Gastroesophageal sphincter (tissue), 3 donors: ENCODE data around the gene CUBN.

Source experiments
- CTCF ChIP-seq, 4 experiments: fragments of 200-600 bp in 2 of 4; fragments of 450-650 bp in 2 of 4; sonication (generic) in 1 of 4; IDR thresholded peaks; one replicate each; pipeline ENCODE4 v1.5.1; 2017 to 2019; ENCODE audit warnings: antibody characterized with exemption in 4 of 4, mild to moderate bottlenecking in 2 of 4, moderate library complexity in 2 of 4
- POLR2A ChIP-seq, 2 donors: fragments of 450-650 bp; IDR thresholded peaks; one replicate each; pipeline ENCODE4 v1.6.1; 2017; ENCODE audit warnings: antibody characterized with exemption in 2 of 2, mild to moderate bottlenecking in 2 of 2, moderate library complexity in 1 of 2

GRCh38 chr10:17024461-17024860, 105.2 kb downstream of the CUBN start:
- TF ChIP-seq POLR2A (IDR thresholded peaks at IDR 0.05) (no peak), CTCF (IDR thresholded peaks at IDR 0.05) (no peak)
